GM18909 (cell line): Measurements from ENCODE around the gene KLHL7.

Source experiments
- ATAC-seq: cut with Tn5 transposase; IDR thresholded peaks from one replicate; pipeline ENCODE4 v1.9.1; 2021; ENCODE audit warnings: mild to moderate bottlenecking; ENCODE audit not compliant: unreplicated experiment, poor library complexity

KLHL7 gene

DNA sequence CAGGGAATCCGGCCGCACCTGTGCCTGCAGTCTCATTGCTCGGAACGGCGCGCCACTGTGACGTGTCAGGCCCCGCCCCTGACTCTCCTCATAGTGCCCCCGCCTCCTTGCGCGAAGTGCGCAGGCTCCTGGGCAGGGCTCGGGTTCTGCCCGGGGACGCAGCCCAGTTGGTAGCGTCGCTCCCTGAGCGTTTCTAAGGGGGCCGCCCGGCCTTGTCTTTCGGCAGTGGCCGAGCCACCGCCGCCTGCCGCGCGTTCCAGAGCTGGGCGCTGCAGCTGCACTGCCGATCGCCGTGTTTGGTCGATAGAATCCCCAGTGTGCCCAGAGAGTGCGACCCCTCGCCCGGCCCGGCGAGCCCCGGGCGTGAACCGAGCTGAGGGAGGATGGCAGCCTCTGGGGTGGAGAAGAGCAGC, at the start of gene KLHL7:
KLHL7 (plus strand) TSS at position 142 of the 413 bp plus-strand sequence; CDS start at position 384, 242 bp downstream.
- peak; percentile 95 for ATAC-seq

GRCh38 chr7:23058408-23059096, 47.0 kb upstream of the KLHL7 start:
- no peak for ATAC-seq

GRCh38 chr7:23061327-23061726, 44.3 kb upstream of the KLHL7 start:
- no peak for ATAC-seq

DNA sequence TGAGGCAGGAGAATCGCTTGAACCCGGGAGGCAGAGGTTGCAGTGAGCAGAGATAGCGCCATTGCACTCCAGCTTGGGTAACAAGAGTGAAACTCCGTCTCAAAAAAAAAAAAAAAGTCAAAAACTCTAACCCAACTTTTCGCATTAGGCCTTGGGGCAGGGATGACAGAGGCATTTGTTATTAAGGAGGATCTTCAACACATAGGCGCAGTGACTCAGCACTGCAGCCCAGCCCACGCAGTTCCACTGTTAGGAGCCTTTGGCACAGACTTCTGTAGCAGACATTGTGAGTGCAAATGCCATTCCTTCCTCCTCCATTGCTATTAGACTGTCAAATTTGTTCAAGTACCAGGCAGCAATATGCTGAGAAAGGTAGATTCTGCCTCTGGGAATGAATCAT, 43.1 kb upstream of the KLHL7 start:
- no peak for ATAC-seq

DNA sequence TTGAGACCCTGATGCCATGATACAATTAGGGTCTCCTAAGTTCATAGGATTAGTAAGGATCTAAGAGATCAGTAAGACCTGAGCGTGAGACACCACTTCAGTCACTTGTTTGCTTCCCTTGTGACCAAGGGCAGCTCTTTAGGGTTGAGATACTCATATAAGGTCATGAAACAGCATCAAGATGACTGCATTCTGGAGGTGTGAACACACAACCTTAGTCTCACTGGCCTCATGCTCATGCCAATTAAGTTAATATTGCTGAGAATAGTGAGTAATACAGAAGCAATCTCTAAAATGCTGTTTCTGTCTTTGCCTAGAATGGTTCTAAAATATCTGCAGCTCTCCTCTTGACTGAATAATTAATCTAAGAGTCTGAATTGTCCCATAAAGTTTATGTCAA, 39.6 kb upstream of the KLHL7 start:
- no peak for ATAC-seq

GRCh38 chr7:23067271-23067670, 38.3 kb upstream of the KLHL7 start:
- no peak for ATAC-seq

GRCh38 chr7:23072048-23072447, 33.5 kb upstream of the KLHL7 start:
- no peak for ATAC-seq

DNA sequence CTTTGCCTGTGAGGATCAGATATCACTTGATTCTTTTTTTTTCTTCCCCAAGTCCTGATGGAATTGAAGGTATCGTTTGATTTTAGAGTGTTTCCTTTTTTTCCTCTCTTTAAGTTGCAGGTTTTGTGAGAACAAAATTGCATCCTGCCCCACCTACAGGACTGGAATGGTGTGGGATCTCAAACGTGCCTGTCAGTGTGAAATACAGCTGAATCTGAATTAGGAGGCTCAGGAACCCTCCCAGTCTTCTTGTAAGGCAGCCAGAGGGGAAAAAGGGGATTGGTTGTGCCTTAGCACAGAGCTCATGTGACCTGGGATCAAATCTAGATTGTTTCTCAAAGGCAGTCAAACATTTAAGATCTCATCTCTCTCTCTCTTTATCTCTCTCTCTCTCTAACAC, 32.7 kb upstream of the KLHL7 start:
- ATAC-seq: no peak

- ATAC-seq: no peak
These were observed 30.9 kb upstream of the KLHL7 start for GRCh38 chr7:23074443-23075261.

GRCh38 chr7:23075571-23075970, 30.0 kb upstream of the KLHL7 start:
- no peak for ATAC-seq

DNA sequence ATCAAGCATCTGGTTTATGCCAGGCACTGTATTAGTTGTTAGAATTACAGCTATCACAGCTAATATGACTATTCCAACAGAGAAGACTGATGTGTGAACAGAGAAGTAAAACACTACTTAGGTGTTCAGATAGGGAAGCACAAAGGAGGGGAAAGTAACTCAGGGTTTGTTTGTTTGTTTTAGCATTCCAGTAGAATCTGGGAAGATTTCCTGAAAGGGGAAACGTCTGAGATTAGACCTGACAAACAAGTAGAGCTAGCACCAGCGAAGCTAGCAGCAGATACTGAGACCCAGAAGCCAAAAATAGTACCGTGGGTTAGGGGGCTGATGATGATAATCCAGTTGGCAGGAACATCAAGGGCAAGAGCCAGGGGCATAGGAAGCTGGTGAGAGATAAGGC, 28.8 kb upstream of the KLHL7 start:
- no peak for ATAC-seq

DNA sequence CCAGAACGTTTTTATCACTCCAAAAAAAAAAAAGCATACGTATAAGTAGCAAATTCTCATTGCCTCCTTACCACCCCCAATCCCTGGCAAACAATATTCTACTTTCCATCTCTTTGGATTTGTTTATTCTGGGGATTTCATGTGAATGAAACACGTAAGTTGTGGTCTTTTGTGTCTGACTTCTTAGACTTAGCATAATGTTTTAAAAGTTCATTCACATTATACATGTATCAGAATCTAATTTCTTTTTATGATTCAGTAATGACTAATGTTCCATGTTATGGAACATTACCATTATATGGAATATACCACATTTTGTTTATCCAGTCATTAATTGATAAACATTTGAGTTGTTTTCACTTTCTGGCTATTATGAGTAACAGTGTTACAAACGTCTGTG, 12.5 kb upstream of the KLHL7 start:
- no peak for ATAC-seq

DNA sequence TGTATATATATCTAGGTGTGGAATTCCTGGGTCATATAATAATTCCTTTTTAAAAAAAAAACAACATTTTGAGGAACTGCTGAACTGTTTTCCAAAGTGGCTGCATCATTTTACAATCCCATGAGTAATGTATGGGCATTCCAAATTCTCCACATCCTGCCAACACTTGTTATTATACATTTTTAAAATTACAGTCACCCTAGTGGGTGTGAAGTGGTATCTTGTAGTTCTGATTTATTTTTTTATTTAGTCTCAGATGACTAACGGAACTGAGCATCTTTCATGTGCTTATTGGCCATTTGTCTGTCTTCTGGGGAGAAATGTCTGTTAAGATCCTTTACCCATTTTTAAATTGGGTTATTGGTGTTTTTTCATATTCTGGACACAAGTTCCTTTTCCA, 12.0 kb upstream of the KLHL7 start:
- ATAC-seq: no peak

DNA sequence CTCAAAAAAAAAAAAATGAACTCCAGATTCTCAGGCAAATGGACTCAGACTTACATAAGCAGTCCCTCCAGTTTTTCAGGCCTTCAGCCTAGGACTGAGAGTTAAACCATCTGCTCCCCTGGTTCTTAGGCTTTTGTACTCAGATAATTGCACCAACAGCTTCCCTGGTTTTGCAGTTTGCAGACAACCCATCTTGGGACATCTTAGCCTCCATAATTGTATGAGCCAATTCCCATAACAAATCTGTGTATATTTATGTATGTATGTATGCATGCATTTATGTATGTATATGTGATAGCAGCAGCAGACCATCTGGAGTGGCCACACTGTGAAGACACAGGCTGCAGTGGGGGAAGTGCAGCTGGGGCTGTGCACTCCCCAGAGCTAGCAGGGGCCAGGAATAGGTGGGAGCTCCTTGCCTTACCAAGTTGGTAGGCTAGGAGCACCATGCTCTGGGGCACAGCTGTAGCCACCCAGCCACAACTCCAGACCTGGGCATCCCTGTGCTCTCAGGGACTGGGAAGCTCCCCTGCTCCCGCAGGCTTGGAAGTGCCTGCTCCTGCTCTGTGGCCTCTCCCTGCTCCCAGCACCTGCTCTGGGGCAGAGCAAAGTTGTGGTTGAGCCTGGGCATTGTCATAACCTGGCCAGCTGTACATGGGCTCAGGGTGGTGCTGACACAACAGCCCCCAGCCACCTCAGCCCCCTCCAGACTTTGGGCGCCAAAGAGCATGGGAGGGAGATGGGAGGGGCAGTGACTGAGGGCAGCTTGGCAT, 8.9 kb upstream of the KLHL7 start:
- no peak for ATAC-seq

DNA sequence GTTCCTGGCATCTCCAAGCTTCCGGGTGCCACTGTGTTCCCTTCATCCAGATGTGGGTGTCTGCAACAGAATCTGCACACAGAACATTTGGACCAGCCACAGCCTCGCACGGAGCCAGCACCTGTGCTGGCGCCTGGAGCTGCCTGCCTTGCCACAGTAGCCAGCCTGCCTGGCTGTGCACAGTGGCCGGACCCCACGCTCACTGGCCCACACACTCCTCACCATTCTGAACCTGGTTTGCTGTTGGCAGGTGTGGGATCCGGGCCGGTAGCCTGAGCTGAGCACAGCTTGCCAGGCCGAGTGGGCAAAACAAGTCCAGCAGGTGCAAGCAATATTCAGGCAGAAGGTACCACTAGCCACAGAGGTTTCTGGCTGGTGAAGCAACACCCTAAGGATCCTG, 7.6 kb upstream of the KLHL7 start:
- no peak for ATAC-seq

DNA sequence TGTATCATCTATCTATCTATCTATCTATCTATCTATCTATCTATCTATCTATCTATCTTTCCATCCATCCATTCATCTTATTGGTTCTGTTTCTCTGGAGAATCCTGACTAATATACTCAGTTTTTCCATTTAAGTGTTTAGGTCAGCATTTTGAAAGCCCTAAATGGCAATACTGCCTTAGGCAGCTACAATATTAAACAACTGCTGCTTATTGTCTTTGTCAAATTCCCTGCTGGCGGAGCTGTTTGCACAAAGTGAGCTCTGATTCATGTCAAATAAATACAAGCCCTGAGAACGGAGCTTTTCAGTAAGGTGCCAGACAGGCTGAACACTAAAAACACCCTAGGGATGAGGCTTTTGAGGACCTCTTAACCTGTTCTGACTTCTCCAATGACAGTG, 7.1 kb upstream of the KLHL7 start:
- ATAC-seq: no peak

GRCh38 chr7:23100697-23101096, 4.9 kb upstream of the KLHL7 start:
- ATAC-seq: no peak

GRCh38 chr7:23105086-23105643, 420 bp upstream of the KLHL7 start:
- peak; percentile 30 for ATAC-seq

DNA sequence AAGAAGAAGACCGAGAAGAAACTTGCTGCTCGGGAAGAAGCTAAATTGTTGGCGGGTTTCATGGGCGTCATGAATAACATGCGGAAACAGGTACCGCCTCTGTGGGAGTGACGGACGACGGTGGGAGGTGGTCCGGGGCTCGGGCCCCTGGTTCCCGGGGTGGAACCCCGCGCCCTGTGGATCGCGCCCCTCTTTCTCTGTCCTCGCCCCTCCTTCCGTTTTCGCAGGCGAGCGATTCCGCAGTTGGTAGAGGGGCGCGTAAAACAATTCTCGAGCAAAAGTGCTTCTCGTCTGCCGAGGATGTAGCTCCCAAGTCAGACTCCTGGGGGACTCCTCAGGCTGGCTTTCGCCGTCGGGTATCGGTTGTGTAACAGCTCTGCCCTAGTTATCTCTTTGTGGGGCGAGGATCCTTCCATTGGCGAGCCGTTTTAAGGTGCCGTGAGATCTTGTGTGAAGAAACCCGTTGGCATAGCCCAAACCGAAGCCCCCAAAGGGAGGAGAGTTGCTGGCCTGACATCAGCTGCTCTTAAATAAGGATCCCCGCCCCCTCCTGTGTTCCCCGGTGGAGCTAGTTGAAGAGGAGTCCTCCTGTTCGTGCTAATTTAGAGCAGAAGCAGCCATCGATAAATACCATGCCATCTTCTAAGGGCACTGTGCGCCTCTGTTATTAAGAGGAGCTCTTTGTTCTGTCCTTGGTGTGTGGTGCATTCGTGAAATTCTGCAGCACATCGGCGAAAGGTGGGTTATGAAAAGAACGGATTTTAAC, 655 bp downstream of the KLHL7 start:
- ATAC-seq: peak; percentile 41
